ENCODE results near the gene MIDN.

Gene MIDN

GRCh38 chr19:1233115-1233667, 15.2 kb upstream of the MIDN start:
- DNase-seq, result no peak

DNA sequence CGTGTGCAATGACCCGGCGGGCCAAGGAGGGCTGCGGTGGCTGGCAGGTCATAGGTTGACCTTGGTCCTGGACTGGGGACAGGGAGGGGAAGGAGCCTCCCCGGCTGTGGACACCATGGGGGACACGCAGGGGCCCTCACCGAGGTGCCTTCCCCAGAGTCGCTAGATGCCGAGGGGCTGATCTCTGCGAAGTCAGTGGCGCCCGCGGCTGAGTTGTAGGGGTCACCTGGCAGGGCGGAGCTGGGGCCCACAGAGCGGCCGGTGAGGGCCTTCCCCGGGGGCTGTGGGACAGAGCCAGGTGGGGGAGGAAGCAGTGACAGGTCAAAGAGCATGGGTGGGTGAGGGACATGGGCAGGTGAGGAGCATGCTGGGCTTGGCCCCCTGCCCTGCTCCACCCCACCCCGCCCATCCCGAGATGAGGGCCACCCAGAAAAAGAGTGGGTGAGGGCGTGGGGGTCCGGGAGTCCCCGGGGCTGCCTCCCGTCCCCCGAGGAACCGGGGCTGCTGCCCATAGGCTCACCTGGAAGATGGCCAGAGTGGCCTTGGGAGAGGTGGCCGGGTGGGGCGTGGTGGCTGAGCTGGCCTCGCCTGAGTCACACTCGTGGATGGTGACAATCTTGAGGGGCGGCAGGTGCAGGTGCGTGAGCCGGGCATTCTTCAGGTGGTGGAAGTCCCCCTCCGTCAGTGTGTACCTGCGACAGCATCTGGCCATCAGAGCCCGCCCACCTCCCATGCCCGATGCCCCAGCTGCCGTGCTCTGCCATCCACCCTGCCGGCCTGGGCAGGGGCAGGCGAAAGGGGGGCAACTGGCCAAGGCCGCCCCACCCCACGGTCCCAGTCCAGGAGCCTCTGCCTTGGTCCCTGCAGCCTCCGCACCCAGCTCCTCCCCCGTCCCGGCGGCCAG, 14.1 kb upstream of the MIDN start:
- DNase-seq, result no peak

DNA sequence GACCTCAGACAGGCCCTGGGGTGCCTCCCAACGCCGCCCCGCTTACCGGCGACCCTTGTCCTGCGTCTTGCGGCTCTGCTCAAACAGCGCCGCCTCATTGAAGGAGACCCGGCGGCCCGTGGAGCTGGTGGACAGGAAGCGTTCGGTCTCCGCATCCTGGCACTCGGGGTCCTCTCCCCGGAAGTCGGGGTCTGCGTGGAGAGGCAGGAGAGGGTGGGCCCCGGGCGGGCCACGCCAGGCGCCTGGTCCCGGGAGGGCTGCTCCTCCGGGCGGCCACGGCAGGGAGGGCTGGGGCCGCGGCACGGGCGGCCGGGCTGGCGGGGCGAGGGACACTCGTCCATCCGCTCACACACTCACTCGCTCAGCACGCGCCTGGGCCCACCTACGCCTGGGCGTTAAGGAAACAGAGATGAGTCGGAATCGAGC, 13.4 kb upstream of the MIDN start:
- no peak for DNase-seq

- peak in 1 of 3 experiments; percentile 71 for DNase-seq
Observed at GRCh38 chr19:1235625-1236538, 12.5 kb upstream of the MIDN start.

GRCh38 chr19:1236576-1236975, 11.8 kb upstream of the MIDN start:
- peak in 2 of 3 experiments; percentile 70 to 78 for DNase-seq

DNA sequence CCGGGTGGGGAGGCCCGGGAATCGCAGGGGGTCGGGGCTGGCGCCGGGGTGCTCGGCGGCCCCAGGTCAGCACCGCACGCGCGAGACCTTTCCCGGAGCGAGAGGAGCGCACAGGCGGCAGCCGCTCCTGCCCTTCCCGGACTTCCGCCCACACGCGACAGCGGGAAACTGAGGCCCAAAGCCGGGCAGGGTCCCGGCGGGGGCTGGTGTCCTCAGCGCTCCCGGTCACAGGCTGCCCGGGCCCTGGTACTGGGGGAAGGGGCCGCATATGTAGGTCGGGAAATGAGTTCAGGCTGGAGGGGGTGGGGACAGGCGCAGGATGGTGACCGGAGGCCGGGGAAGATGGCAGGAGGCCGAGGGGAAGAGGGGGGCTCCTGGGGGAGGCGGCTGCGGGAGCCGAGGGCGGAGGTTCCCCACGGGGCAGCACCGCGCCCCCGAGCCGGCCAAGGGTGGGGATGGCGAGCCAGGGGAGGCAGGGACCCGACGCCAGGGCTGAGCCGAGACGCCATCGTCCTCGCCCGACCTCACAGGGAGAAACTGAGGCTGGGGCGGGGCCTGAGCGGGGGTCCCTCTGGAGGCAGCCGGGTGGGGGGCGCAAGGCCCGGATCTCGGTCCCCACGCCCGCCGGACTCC, 11.2 kb upstream of the MIDN start:
- DNase-seq, result peak in 2 of 3 experiments; percentile 50 to 71

DNA sequence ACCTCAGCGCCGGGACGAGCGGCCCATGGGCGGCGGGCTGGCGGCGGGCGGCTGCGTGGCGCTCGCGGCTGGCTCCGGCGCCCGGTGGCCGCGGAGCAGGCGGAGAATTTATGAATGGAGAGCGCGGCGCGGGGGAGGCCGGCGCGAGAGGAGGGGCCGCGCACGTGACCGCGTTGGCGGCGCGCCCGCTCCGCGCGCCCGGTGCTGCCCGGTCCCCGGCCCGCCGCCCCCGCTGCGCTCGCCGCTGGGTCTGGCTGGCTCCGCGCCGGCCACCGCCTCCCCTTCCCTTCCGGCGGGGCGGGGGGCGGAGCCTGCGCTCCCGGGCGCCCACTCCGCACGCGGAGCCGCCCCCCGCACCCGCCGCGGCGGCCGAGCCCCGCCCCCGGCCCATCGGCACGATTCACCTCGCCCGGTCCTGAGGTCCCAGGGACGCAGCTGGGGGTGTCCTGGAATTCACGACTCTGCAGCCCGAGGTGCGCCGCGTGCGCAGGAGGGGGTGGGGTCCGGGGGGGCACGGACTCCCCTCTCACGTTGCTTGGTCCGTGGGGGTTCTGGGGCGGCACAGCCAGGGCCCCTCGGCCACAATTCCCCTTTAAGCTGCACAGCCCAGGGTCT, 10.5 kb upstream of the MIDN start, which contains the start of gene CBARP:
TSS of gene CBARP (minus strand) at position 252 of the 615 bp plus-strand sequence. CDS start 1,905 bp downstream, outside the sequence.
- peak; percentile 28 to 54 (median 54) for DNase-seq

GRCh38 chr19:1238369-1239303, 9.7 kb upstream of the MIDN start:
- no peak for DNase-seq

DNA sequence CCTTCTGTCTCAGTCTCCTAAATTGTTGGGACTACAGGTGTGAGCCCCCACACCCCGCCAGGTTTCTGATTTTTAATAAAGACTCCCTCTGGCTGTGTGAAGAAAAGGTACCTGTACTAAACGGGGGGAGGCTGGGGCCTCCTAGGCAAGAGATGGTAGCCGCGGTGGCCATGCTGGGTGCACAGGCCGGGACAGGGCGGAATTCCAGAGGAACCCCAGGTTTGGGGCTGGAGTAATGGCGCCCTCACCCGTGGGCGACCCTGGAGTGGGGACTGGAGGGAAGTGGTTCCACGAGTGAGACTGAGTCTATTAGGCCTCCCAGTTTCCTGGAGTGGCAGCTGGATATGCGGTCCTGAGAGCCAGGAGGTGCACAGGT, 9.0 kb upstream of the MIDN start:
- no peak for DNase-seq

DNA sequence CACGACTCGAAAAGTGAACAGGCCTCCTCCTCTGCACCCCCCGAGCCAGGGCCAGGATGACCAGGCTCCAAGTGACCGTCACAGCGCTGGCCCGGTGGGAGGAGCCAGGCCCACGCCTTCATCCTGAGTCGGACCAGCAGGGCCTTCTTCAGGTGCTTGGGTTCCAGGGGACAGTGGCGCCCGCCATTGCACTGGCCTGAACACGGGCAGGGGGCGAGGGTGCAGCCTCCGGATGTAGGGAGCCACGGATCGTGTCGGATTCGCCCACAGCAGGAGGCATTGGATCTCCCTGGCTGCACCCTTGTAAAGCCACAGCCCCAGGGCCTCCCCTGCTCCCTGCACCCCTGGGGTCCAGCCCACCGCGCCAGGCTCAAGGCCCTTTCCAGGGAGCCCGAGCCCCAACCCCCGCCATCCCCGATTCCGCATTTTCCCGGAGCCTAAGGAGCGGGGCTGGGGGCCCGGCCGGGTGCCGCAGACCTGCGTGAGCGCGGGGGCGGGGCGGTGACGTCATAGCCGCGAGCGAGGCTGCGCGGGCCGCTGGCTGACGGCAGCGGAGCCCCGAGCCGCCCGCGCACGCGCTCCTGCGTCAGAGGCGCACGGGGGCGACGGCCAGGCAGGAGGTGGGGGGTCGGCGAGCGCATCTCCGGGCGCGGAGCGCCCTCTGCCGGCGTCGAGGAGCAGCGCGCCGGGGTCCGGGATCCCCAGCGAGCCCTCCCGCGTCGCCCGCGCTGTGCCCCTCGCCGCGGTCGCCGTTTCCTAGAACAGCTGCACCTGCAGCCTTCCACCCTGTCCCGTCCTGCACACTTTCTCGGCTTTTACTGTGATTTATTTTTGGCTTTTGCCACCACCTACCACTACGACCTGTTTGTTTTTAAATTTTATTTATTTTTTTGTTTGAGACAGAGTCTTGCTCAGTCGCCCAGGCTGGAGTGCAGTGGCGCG, 8.3 kb upstream of the MIDN start:
- peak; percentile 94 to 97 (median 95) for DNase-seq

GRCh38 chr19:1240925-1241324, 7.5 kb upstream of the MIDN start:
- no peak for DNase-seq

GRCh38 chr19:1241417-1242095, 6.8 kb upstream of the MIDN start, which contains the start of gene ATP5F1D:
Gene ATP5F1D (plus strand): TSS chr19:1241751. CDS start chr19:1241851, 100 bp downstream.
- peak; percentile 92 to 96 (median 94) for DNase-seq

- peak; percentile 54 to 78 (median 65) for DNase-seq
Observed at GRCh38 chr19:1243768-1244692, 4.4 kb upstream of the MIDN start.

DNA sequence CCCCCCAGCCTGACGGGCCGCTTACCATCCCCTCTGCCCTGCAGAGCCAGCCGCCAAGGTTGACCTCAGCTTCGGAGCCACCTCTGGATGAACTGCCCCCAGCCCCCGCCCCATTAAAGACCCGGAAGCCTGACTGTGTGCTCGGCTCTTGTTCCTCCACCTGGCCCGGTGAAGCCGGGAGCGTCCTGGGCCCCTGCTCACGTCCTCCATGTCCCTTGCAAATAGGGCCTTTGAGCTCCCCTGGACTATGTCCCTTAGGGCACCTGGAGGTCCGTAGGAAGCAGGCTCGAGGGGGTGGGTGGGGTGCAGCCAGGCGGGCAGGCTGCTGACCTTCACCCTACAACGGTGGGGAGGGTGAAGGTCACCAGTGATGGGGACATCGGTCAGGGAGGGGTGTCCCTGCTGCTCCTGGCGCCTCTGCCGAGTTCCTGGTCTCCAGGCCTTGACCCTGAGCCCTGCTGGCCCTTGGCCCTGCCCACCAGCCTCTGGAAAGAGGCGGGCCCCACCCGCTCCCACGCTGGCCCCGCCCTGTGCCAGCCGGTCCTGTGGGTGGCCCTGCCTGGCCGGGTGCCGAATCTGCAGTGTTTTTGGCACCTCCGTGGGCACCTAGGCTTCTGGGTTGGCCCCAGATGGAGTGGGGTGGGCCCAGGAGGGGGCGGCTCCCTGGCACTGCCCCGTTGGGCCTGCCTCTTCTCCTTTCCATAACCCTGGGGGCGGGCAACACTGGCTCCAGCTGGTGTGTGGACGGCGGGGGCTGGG, 3.5 kb upstream of the MIDN start:
- DNase-seq, result no peak

GRCh38 chr19:1245494-1246264, 2.7 kb upstream of the MIDN start:
- DNase-seq, result no peak
